GM13976 (cell line): ENCODE results near the gene KMO.

Experiments
- DNase-seq: peaks from one replicate; pipeline ENCODE4 v3.0.0; 2012; ENCODE audit warnings: low spot score
- in situ Hi-C: fragments of 300-500 bp; cut with MboI; formaldehyde crosslinking; loops from one replicate; pipeline ENCODE4 v1.12.0; 2022; ENCODE audit warnings: low sequenced_read_pairs, mixed read lengths, inconsistent platforms; ENCODE audit not compliant: unreplicated experiment
- TF ChIP-seq, protein P1 (sequence below): IDR thresholded peaks from 2 replicates; pipeline ENCODE4 v1.5.1; 2012; ENCODE audit warnings: borderline replicate concordance, mild to moderate bottlenecking; ENCODE audit not compliant: insufficient read depth; ENCODE audit errors: extremely low read depth, missing control alignments, control extremely low read depth

Gene KMO

GRCh38 chr1:241503444-241503843 lies 28.7 kb upstream of the KMO start:
- TF ChIP-seq, protein P1, sequence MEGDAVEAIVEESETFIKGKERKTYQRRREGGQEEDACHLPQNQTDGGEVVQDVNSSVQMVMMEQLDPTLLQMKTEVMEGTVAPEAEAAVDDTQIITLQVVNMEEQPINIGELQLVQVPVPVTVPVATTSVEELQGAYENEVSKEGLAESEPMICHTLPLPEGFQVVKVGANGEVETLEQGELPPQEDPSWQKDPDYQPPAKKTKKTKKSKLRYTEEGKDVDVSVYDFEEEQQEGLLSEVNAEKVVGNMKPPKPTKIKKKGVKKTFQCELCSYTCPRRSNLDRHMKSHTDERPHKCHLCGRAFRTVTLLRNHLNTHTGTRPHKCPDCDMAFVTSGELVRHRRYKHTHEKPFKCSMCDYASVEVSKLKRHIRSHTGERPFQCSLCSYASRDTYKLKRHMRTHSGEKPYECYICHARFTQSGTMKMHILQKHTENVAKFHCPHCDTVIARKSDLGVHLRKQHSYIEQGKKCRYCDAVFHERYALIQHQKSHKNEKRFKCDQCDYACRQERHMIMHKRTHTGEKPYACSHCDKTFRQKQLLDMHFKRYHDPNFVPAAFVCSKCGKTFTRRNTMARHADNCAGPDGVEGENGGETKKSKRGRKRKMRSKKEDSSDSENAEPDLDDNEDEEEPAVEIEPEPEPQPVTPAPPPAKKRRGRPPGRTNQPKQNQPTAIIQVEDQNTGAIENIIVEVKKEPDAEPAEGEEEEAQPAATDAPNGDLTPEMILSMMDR = no peak
- DNase-seq = no peak
- in situ Hi-C loops = no loop called here

GRCh38 chr1:241507189-241507863 lies 24.9 kb upstream of the KMO start:
- DNase-seq = no peak
- in situ Hi-C loops = no loop called here
- TF ChIP-seq, protein P1 = no peak

GRCh38 chr1:241513378-241513777 lies 18.8 kb upstream of the KMO start:
- no peak for DNase-seq
- in situ Hi-C loops = no loop called here
- TF ChIP-seq, protein P1 = no peak

DNA sequence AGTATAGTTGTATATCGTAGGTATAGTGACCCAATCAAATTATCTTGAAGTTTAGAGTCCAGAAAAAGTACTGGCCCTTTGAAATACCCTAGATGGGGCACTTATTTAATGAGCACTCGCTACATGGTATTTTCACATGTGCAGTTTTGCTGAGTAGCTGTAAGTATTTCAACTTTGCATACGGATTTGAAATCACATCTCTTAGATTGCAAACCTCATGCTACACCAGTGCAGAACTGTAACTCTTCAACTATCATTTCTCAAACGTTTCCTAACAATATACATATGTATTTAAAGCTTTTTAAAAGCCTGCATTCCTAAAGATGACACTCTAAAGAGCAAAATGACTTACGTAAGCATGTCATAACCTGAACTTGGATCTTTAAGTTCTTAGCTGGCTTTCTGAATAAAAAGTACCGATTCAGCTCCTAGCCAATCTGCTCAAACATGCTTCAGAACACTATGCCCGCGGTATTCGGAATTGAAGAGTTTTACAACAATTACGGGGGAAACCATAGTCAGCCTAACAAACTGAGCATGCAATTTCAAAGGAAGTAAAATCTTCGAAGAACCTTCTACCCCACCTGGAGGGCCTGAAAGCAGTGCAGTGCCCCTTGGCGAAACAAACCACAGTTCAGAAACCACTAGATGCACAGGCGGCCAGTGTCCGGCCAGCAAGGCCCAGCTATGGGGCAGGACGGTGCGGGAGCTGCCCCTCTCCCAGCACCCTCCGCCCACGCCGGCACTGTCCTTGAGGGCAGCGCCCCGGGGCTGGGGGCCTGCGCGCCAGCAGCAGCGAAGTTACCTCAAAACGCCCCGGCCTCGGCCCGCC lies 13.5 kb upstream of the KMO start:
- DNase-seq = peak; percentile 9
- in situ Hi-C loops = no loop called here
- TF ChIP-seq, protein P1 = no peak

GRCh38 chr1:241519308-241520079 lies 12.7 kb upstream of the KMO start, which contains the start of gene FH:
Gene FH, minus strand, starts transcription at chr1:241519755. Its CDS starts 33 bp downstream, at chr1:241519722.
- peak; percentile 86 for DNase-seq
- TF ChIP-seq, protein P1 = no peak
- in situ Hi-C loops = loop anchor here (10.0 kb wide), 2 partner anchors 315 to 475 kb away; partner anchors contain the start of gene MAP1LC3C

GRCh38 chr1:241520080-241520465 lies 12.1 kb upstream of the KMO start:
- in situ Hi-C loops = loop anchor here (10.0 kb wide), 2 partner anchors 315 to 475 kb away; partner anchors contain the start of gene MAP1LC3C
- DNase-seq = no peak
- TF ChIP-seq, protein P1 = no peak
